ENCODE measurements around the gene CHCHD6.

The CHCHD6 gene

GRCh38 chr3:126665221-126665936 is 38.7 kb upstream of the CHCHD6 start:
- TF ChIP-seq ZNF274 (IDR thresholded peaks at IDR 0.05; ENCODE audit: low read depth, low read length) = no peak
- no peak overlapping the region for H3K4me3 ChIP-seq (ENCODE audit: low read length)

- no peak overlapping the region for H3K4me3 ChIP-seq (ENCODE audit: low read length)
- no peak for TF ChIP-seq ZNF274 (IDR thresholded peaks at IDR 0.05; ENCODE audit: low read depth, low read length)
These were observed 37.9 kb upstream of the CHCHD6 start for GRCh38 chr3:126665959-126666657.

- no peak for TF ChIP-seq ZNF274 (IDR thresholded peaks at IDR 0.05; ENCODE audit: low read depth, low read length)
These were observed 37.1 kb upstream of the CHCHD6 start for GRCh38 chr3:126666658-126667528.

GRCh38 chr3:126667631-126668449 is 36.2 kb upstream of the CHCHD6 start:
- no peak for TF ChIP-seq ZNF274 (IDR thresholded peaks at IDR 0.05; ENCODE audit: low read depth, low read length)
- H3K4me3 ChIP-seq (ENCODE audit: low read length) = no peak overlapping the region

More at GRCh38 chr3:126666658-126667528, 37.1 kb upstream of the CHCHD6 start:
- H3K4me3 ChIP-seq (ENCODE audit: low read length) = no peak overlapping the region

GRCh38 chr3:126668450-126669401 is 35.3 kb upstream of the CHCHD6 start:
- no peak overlapping the region for H3K4me3 ChIP-seq (ENCODE audit: low read length)
- TF ChIP-seq ZNF274 (IDR thresholded peaks at IDR 0.05; ENCODE audit: low read depth, low read length) = no peak

GRCh38 chr3:126671521-126671920 is 32.5 kb upstream of the CHCHD6 start:
- TF ChIP-seq ZNF274 (IDR thresholded peaks at IDR 0.05; ENCODE audit: low read depth, low read length) = no peak

GRCh38 chr3:126672340-126672739 is 31.7 kb upstream of the CHCHD6 start:
- TF ChIP-seq ZNF274 (IDR thresholded peaks at IDR 0.05; ENCODE audit: low read depth, low read length) = no peak

More at GRCh38 chr3:126671521-126671920, 32.5 kb upstream of the CHCHD6 start:
- no peak overlapping the region for H3K4me3 ChIP-seq (ENCODE audit: low read length)

GRCh38 chr3:126672741-126673140 is 31.3 kb upstream of the CHCHD6 start:
- no peak for TF ChIP-seq ZNF274 (IDR thresholded peaks at IDR 0.05; ENCODE audit: low read depth, low read length)
- no peak overlapping the region for H3K4me3 ChIP-seq (ENCODE audit: low read length)

More at GRCh38 chr3:126672340-126672739, 31.7 kb upstream of the CHCHD6 start:
- H3K4me3 ChIP-seq (ENCODE audit: low read length) = no peak overlapping the region

GRCh38 chr3:126676919-126677705 is 26.9 kb upstream of the CHCHD6 start:
- no peak for TF ChIP-seq ZNF274 (IDR thresholded peaks at IDR 0.05; ENCODE audit: low read depth, low read length)
- H3K4me3 ChIP-seq (ENCODE audit: low read length) = no peak overlapping the region

- TF ChIP-seq ZNF274 (IDR thresholded peaks at IDR 0.05; ENCODE audit: low read depth, low read length) = no peak
- no peak overlapping the region for H3K4me3 ChIP-seq (ENCODE audit: low read length)
These were observed 26.1 kb upstream of the CHCHD6 start for GRCh38 chr3:126677862-126678503.

- H3K4me3 ChIP-seq (ENCODE audit: low read length) = no peak overlapping the region; the same call in 1 of the 2 replicates
- TF ChIP-seq ZNF274 (IDR thresholded peaks at IDR 0.05; ENCODE audit: low read depth, low read length) = no peak
These were observed 25.2 kb upstream of the CHCHD6 start for GRCh38 chr3:126678693-126679317.

Measured in GM08714 (cell line).